H1 (cell line): Measurements from ENCODE around the gene COL27A1.

ENCODE experiments used
- FOSL1 ChIP-seq: IDR thresholded peaks from 2 replicates; pipeline ENCODE4 v1.6.1; 2011; ENCODE audit warnings: mild to moderate bottlenecking, low read depth, low read length, moderate library complexity; ENCODE audit not compliant: insufficient read depth
- JUN ChIP-seq: IDR thresholded peaks from 2 replicates; pipeline ENCODE4 v1.6.1; 2011; ENCODE audit warnings: low read depth, mild to moderate bottlenecking, improper control_type of control experiment, low read length
- POLR2A ChIP-seq, 2 experiments: IDR thresholded peaks; 1 replicate in 1 of 2; 2 replicates in 1 of 2; pipeline ENCODE4 v1.6.1; 2011; ENCODE audit warnings: low read depth in 2 of 2, low read length in 2 of 2, mild to moderate bottlenecking in 2 of 2; ENCODE audit errors: control extremely low read depth in 1 of 2
- TF ChIP-seq, protein P1 (sequence below), 3 experiments: IDR thresholded peaks; 1 replicate in 2 of 3; 2 replicates in 1 of 3; pipeline versions ENCODE4 v1.5.1 to v1.6.1; 2011; ENCODE audit warnings: low read length in 3 of 3, mild to moderate bottlenecking in 3 of 3, inconsistent platforms in 2 of 3, low read depth in 1 of 3, moderate library complexity in 1 of 3; ENCODE audit not compliant: insufficient read depth in 1 of 3; ENCODE audit errors: control extremely low read depth in 1 of 3
- TF ChIP-seq, protein P2 (sequence below): IDR thresholded peaks from 2 replicates; pipeline ENCODE4 v1.6.1; 2011; ENCODE audit warnings: low read length, improper control_type of control experiment

DNA sequence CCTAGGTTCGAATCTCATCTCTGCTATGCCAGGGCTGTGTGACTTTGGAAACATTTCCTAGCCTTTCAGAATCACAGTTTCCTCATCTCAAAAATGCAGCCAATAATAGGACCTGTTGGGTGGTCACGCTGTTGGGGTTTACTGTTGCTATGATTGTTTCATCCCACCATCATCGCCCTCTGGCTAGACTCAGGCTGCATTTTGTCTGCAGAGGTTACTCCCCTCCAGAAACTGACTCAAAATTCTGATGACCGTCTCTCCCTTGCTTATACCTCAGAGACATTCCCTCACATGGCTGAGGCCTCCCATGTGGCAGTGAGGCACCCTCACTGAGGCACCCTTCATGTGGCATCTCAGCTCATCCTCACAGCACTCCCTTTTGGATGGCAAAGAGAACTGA, 61.6 kb downstream of the COL27A1 start:
- TF ChIP-seq, protein P1, sequence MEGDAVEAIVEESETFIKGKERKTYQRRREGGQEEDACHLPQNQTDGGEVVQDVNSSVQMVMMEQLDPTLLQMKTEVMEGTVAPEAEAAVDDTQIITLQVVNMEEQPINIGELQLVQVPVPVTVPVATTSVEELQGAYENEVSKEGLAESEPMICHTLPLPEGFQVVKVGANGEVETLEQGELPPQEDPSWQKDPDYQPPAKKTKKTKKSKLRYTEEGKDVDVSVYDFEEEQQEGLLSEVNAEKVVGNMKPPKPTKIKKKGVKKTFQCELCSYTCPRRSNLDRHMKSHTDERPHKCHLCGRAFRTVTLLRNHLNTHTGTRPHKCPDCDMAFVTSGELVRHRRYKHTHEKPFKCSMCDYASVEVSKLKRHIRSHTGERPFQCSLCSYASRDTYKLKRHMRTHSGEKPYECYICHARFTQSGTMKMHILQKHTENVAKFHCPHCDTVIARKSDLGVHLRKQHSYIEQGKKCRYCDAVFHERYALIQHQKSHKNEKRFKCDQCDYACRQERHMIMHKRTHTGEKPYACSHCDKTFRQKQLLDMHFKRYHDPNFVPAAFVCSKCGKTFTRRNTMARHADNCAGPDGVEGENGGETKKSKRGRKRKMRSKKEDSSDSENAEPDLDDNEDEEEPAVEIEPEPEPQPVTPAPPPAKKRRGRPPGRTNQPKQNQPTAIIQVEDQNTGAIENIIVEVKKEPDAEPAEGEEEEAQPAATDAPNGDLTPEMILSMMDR (IDR thresholded peaks at IDR 0.05; ENCODE audit: control extremely low read depth in 1 of 3, insufficient read depth in 1 of 3, low read depth in 1 of 3, low read length in 3 of 3), result no peak
- TF ChIP-seq, protein P2, sequence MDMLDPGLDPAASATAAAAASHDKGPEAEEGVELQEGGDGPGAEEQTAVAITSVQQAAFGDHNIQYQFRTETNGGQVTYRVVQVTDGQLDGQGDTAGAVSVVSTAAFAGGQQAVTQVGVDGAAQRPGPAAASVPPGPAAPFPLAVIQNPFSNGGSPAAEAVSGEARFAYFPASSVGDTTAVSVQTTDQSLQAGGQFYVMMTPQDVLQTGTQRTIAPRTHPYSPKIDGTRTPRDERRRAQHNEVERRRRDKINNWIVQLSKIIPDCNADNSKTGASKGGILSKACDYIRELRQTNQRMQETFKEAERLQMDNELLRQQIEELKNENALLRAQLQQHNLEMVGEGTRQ, result no peak
- TF ChIP-seq JUN, result no peak
- no peak for TF ChIP-seq POLR2A (IDR thresholded peaks at IDR 0.05; ENCODE audit: control extremely low read depth in 1 of 2, low read depth in 2 of 2, low read length in 2 of 2)
- TF ChIP-seq FOSL1, result no peak
